Caki2 (cell line): Measurements from ENCODE around the gene QSER1. TPM values are rescaled to one million over a fixed set of nuclear protein-coding genes. Genes with fewer than 3 reads are reported as not detected.
"Not testable (repeated sequence)": the region's sequence is repeated elsewhere in the genome, so short reads cannot be mapped to it uniquely, and the experiment has no call there.

Experiments
- DNase-seq: peaks from one replicate; pipeline ENCODE4 v3.0.0-alpha.2; 2015; ENCODE audit warnings: low read depth
- in situ Hi-C: cut with HindIII; loops from 2 replicates; pipeline ENCODE4 v1.10.0; 2016; ENCODE audit warnings: low sequenced_read_pairs, low pct_unique_long_range_greater_than_20kb, mixed read lengths
- total RNA-seq: library from RNA; depleted of rRNA; stranded (reverse); fragments of >200 nt; shearing (Covaris generic); gene quantifications from 2 replicates; pipeline ENCODE4 v1.2.3, GENCODE V29; 2014; ENCODE audit warnings: low replicate concordance

The QSER1 gene
- total RNA-seq, 1 experiment from 2014 or later, result 5.7 TPM

DNA sequence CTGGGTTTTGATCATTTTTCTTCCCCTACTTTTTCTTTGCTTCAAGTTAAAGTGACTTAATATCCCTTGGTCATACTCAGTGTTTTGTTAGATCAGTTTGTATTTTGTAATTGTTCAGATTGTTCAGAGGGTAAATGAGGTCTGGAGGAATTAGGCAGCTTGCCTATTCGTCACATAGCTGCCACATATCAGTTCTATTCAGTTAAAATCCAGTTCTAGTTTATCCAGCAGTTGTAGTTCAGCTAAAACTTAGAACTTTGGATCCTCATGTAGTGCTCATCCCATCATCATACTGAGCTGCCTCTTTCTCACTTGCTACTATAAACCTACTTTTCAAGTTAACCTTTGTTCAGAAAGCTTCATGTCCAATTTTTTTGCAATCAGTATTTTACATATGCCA is 75.9 kb downstream of the QSER1 start:
- no peak for DNase-seq
- in situ Hi-C loops, result no loop called here

- in situ Hi-C loops, DNase-seq: not testable (repeated sequence)
Observed at GRCh38 chr11:32972233-32972632, 79.6 kb downstream of the QSER1 start.

DNA sequence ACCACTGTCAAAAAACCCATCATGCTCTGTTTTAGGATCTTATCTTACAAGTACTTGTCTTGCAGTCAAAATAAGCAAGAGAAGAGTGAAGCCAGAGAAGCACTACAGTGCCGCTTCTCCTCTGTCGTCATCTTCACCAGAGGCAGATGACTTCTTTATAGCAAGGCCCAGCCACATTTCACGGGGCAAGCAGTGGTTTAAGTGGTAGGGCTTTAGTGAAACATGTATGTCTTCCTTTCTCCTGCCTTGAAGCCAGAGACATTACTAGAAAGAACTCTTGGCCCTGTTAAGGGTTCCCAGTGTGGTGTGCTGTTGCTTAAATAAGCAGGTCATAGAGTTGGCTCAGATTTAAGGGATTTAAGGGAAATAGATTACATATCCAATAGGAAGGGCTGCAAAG is 80.2 kb downstream of the QSER1 start:
- DNase-seq, result no peak
- in situ Hi-C loops, result no loop called here

- in situ Hi-C loops, result no loop called here
Observed at GRCh38 chr11:32982626-32983025, 90.0 kb downstream of the QSER1 start.

GRCh38 chr11:32983506-32983905 is 90.9 kb downstream of the QSER1 start:
- DNase-seq, result no peak
- in situ Hi-C loops, result no loop called here

More at GRCh38 chr11:32982626-32983025, 90.0 kb downstream of the QSER1 start:
- no peak for DNase-seq

DNA sequence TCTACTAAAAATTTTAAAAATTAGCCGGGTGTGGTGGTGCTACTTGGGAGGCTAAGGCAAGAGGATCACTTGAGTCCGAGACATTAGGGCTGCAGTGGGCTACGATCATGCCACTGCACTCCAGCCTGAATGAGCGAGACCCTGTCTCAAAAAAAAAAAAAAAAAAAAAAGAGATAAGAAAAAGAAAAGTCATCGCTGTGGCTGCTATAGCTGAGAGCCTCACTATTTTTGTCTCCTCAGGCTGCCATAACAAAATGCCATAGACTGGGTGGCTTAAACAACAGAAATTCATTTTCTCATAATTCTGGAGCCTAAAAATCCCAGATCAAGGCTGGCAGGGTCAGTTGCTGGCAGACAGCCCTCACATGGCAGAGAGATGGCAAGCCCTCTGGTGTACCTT is 93.0 kb downstream of the QSER1 start:
- no peak for DNase-seq
- in situ Hi-C loops, result no loop called here

- in situ Hi-C loops, result no loop called here
- DNase-seq, result no peak
Observed at GRCh38 chr11:32987851-32988250, 95.2 kb downstream of the QSER1 start.

- in situ Hi-C loops, result no loop called here
- DNase-seq, result no peak
Observed at GRCh38 chr11:32990481-32990880, 97.9 kb downstream of the QSER1 start.

DNA sequence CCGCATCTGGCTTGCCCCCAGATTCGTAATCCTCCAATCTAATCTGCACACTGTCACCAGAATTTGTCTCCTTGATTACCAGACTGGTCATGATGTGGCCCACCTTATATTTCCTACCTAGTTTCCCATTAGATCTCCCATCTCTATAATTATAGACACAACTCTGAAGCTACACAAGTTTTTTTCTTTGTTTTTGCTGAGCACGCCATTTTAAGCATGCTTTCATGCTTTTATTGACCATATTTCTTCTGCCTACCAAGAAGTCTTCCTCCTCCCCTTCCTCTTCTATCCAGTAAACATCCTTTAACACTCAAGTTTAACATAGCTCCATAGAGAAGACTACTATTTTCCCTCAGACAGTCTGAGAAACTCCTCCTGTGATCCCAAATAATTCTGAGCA is 98.8 kb downstream of the QSER1 start:
- DNase-seq, result no peak
- in situ Hi-C loops, result no loop called here

DNA sequence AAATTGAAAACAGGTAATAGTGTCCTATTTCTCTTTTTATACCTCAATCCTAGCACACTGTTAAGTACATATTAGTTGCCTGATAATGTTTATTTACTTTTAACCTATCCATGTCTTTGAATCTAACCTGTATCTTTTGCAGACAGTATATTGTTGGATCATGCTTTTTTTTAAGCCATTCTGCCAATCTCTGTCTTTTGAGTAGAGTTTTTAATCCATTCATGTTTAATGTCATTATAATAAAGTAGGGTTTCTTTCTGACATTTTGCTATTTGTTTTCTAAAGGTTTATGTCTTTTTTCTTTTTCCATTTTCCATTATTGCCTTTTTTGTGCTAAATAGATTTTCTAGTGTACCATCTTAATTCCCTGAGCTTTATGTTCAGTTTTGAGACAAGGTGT is 99.3 kb downstream of the QSER1 start:
- DNase-seq, result no peak
- in situ Hi-C loops, result no loop called here

GRCh38 chr11:33000181-33000580 is 107.6 kb downstream of the QSER1 start:
- no peak for DNase-seq
- in situ Hi-C loops, result no loop called here

DNA sequence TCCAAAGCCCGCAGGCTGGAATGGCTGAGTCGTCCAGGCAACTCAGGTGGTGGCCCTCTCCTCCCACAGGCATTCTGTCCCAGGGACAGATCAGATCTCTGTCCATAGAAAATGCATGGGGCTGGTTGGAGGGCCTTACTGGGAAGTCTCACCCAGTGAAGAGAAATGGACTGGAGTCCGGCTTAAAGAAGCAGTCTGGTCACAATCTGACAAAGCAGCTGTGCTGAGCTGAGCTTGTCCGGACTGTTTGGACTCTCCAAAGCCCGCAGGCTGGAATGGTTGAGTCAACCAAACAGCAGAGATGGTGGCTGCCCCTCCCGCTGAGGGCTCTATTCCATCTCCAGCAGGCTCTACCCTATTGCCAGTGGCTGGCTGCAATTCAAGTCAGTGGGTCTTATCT is 108.7 kb downstream of the QSER1 start:
- DNase-seq, result no peak
- in situ Hi-C loops, result no loop called here

GRCh38 chr11:33001751-33002542 is 109.3 kb downstream of the QSER1 start:
- no peak for DNase-seq
- in situ Hi-C loops, result no loop called here

DNA sequence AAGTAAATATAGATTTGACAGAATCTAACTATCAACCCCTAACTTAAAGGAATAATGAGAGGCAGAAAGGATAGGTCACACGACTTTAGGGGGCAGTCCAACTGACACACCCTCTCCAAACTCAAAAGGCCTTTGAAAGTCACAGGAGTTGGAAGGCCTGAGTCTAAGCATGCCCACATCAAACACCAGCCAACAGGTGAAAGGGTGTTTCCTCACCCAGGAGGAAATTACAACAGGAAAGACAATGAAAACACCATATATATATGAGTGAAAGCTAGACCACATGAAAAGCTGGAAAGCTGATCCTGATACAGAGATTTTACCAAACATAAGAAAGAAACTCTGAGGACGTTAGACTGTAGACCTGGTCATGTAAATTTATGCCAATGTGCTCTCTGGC is 112.6 kb downstream of the QSER1 start:
- in situ Hi-C loops, result no loop called here

GRCh38 chr11:33006010-33006409 is 113.4 kb downstream of the QSER1 start:
- no peak for DNase-seq
- in situ Hi-C loops, result no loop called here

More for the DNA sequence above, 112.6 kb downstream of the QSER1 start:
- no peak for DNase-seq

DNA sequence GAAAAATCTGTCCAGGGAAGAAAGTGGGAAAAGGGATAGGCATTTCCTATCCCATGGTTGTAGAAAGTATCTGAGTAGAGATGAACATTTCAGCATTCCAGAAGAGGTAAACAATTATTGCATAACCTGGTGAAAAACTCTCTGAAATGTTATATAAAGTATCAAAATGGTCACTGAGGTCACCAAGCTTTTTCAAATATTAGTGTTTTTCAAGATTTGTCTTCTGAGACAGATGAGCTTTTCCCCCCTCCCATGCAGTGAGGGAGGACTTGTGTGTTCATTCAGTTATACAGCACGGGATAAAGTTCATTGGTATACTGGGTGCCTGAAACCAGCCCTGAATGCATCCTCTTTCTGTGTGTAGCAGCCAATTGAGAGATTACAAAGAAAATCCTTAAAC is 121.1 kb downstream of the QSER1 start:
- DNase-seq, result no peak
- in situ Hi-C loops, result no loop called here

- DNase-seq, result peak; percentile 82
- in situ Hi-C loops, result no loop called here
Observed at GRCh38 chr11:33015621-33016551, 123.3 kb downstream of the QSER1 start, which contains the start of gene DEPDC7. DEPDC7 (plus strand) TSS chr11:33015878; CDS start chr11:33015956, 78 bp downstream.

DNA sequence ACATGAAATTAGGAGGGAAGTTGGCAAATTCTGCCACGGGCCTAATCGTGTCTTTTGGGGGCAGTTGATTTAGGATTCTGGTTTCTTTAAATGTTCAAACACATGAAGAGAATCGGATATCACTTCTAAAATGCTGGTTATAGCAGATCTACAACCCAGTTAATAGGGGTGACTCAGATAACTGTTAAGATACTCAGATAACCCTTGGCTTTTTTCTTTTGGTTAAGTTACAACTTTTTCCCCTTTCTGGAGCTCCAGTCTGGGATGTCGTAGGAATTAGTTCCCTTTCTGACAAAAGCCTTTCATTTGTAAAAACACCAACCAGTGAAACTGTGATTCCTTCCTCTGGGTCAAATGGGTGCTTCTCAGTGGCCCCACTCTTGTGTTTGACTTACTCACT is 124.0 kb downstream of the QSER1 start:
- DNase-seq, result no peak
- in situ Hi-C loops, result no loop called here

DNA sequence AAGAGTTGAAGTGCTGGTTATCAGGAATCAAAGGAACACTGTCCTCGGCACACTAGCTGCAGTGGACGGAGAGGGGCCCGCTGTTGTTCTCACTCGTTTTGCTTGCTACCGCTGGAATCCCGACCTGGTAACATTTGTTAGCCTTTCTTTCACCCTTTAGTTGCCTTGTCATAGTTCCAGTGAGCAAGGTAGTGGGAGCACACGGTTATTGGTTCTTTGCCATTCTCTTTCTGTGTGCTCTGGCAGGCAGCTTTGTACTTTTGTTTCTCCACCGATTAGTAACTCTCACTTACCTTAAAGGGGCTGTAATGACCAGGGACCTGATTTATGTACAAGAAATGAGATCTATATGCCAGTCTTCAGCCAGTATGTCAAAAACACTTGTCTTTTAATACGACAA is 124.9 kb downstream of the QSER1 start:
- no peak for DNase-seq
- in situ Hi-C loops, result no loop called here
